ENCODE measurements around the gene RING1.

Gene RING1

GRCh38 chr6:33213166-33213988, 5.1 kb downstream of the RING1 start:
- H3K4me3 ChIP-seq (ENCODE audit: low read length), result no peak overlapping the region
- TF ChIP-seq CTCF (IDR thresholded peaks at IDR 0.05; ENCODE audit: low read length), result no peak
- TF ChIP-seq EZH2phosphoT487 (IDR thresholded peaks at IDR 0.05; ENCODE audit: low read length), result no peak
- no peak for TF ChIP-seq EZH2 (optimal IDR thresholded peaks at IDR 0.05; ENCODE audit: low read depth, low read length)
- no peak overlapping the region for H2AFZ ChIP-seq (ENCODE audit: low read length)

GRCh38 chr6:33213989-33214335, 5.7 kb downstream of the RING1 start:
- no peaks in the 10 kb centered on the region for H3K9me3 ChIP-seq (replicated peaks; ENCODE audit: insufficient read depth, low read length)
- no peak for DNase-seq
- H3K36me3 ChIP-seq (replicated peaks; ENCODE audit: insufficient read depth, low read length), result no peaks in the 10 kb centered on the region
- H3K27me3 ChIP-seq (replicated peaks; ENCODE audit: insufficient read depth, low read length), result no peaks in the 10 kb centered on the region
- H4K20me1 ChIP-seq (ENCODE audit: insufficient read depth, low read length), result no peaks in the 10 kb centered on the region
- no peaks in the 10 kb centered on the region for H3K9me2 ChIP-seq (replicated peaks; ENCODE audit: insufficient read depth, low read length)
- no peaks in the 10 kb centered on the region for H3K79me2 ChIP-seq (ENCODE audit: low read length)
- no peak for TF ChIP-seq CTCF (IDR thresholded peaks at IDR 0.05; ENCODE audit: low read length)
- no peak for TF ChIP-seq EZH2 (optimal IDR thresholded peaks at IDR 0.05; ENCODE audit: low read depth, low read length)
- TF ChIP-seq EZH2phosphoT487 (IDR thresholded peaks at IDR 0.05; ENCODE audit: low read length), result no peak
- H3K4me3 ChIP-seq (ENCODE audit: low read length), result no peak overlapping the region
- no peak overlapping the region for H2AFZ ChIP-seq (ENCODE audit: low read length)
- H3K4me1 ChIP-seq (ENCODE audit: low read length), result 0 out of 2 replicates have a peak, but pooled peaks cover 4% of the 10 kb centered on the region
- no peak overlapping the region for H3K4me2 ChIP-seq (ENCODE audit: low read depth, low read length)
- H3K27ac ChIP-seq (ENCODE audit: low read length), result no peak overlapping the region
- H3K9ac ChIP-seq (ENCODE audit: low read length), result no peak overlapping the region
- H3F3A ChIP-seq (ENCODE audit: insufficient read depth, low read length), result no peaks in the 10 kb centered on the region

More at GRCh38 chr6:33213166-33213988, 5.1 kb downstream of the RING1 start:
- Histone ChIP-seq H4K20me1 (ENCODE audit: insufficient read depth, low read length) (no peaks in the 10 kb centered on the region), H3K9me2 (replicated peaks; ENCODE audit: insufficient read depth, low read length) (no peaks in the 10 kb centered on the region), H3K4me2 (ENCODE audit: low read depth, low read length) (no peak overlapping the region), H3K79me2 (ENCODE audit: low read length) (no peaks in the 10 kb centered on the region), H3K9ac (ENCODE audit: low read length) (no peak overlapping the region), H3F3A (ENCODE audit: insufficient read depth, low read length) (no peaks in the 10 kb centered on the region), H3K4me1 (ENCODE audit: low read length) (0 out of 2 replicates have a peak, but pooled peaks cover 5% of the 10 kb centered on the region), H3K36me3 (replicated peaks; ENCODE audit: insufficient read depth, low read length) (no peaks in the 10 kb centered on the region), H3K27ac (ENCODE audit: low read length) (no peak overlapping the region), H3K9me3 (replicated peaks; ENCODE audit: insufficient read depth, low read length) (no peaks in the 10 kb centered on the region), H3K27me3 (replicated peaks; ENCODE audit: insufficient read depth, low read length) (no peaks in the 10 kb centered on the region)
- no peak for DNase-seq

DNA sequence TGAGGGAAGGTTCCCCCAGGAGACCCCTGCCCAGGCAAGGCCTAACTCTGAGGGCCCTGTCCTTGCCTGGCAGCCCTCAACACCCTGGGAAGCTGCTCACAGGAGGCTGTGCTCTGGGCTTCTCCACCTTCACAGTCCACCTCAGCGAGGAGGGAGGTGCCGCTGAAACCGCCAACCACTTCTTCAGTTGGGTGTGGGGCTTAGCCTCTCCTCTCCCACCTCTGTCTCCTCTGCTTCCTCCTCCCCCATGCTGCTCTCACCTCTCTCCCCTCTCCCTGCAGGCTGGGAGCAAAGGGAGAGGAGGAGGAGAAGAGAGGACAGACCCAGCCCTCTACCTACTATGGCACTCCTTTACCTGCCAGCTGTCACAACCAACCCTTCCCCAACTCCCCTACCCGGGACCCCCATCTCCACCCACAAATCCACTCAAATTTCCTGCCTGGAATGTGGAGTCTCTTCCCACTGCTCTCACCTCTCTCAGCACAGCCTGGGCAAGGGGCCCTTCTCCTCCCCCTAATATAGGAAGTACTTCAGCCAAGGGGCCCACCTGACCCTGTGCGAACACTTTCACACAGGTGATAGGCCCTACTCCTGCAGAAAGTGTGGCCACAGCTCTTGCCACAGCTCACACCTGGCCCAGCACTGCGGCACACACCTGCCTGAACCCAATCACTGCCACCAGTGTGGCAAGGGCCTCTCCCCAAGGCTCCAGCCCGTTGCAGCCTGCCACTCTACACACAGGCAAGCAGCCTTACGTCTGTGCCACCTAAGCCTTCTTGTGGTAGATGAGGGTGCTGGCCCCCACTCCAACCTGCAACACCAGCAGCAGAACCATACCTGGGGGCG, 7.2 kb downstream of the RING1 start:
- no peaks in the 10 kb centered on the region for H3F3A ChIP-seq (ENCODE audit: insufficient read depth, low read length)
- H3K27me3 ChIP-seq (replicated peaks; ENCODE audit: insufficient read depth, low read length), result no peaks in the 10 kb centered on the region
- no peaks in the 10 kb centered on the region for H3K36me3 ChIP-seq (replicated peaks; ENCODE audit: insufficient read depth, low read length)
- no peak overlapping the region for H3K9ac ChIP-seq (ENCODE audit: low read length)
- no peaks in the 10 kb centered on the region for H3K79me2 ChIP-seq (ENCODE audit: low read length)
- H2AFZ ChIP-seq (ENCODE audit: low read length), result no peak overlapping the region
- TF ChIP-seq EZH2phosphoT487 (IDR thresholded peaks at IDR 0.05; ENCODE audit: low read length) (no peak), CTCF (IDR thresholded peaks at IDR 0.05; ENCODE audit: low read length) (no peak), EZH2 (optimal IDR thresholded peaks at IDR 0.05; ENCODE audit: low read depth, low read length) (no peak)
- H3K9me2 ChIP-seq (replicated peaks; ENCODE audit: insufficient read depth, low read length), result no peaks in the 10 kb centered on the region
- no peak overlapping the region for H3K4me3 ChIP-seq (ENCODE audit: low read length)
- peak; percentile 17 for DNase-seq
- H3K4me2 ChIP-seq (ENCODE audit: low read depth, low read length), result no peak overlapping the region
- H3K27ac ChIP-seq (ENCODE audit: low read length), result no peak overlapping the region
- H3K9me3 ChIP-seq (replicated peaks; ENCODE audit: insufficient read depth, low read length), result no peaks in the 10 kb centered on the region
- H3K4me1 ChIP-seq (ENCODE audit: low read length), result no peaks in the 10 kb centered on the region
- no peaks in the 10 kb centered on the region for H4K20me1 ChIP-seq (ENCODE audit: insufficient read depth, low read length)
